Stimulated activated CD4-positive, alpha-beta T cell treated with anti-CD3 and anti-CD28 coated beads, Interleukin-15, amount 100 ng/mL, for 1 hour (primary cell): ENCODE measurements around the gene CDK15.

ENCODE experiments used
- DNase-seq, 2 donors: peaks; one replicate each; pipeline ENCODE4 v3.0.0-alpha.2; 2020; ENCODE audit warnings: low read depth in 1 of 2, low spot score in 1 of 2

The CDK15 gene

DNA sequence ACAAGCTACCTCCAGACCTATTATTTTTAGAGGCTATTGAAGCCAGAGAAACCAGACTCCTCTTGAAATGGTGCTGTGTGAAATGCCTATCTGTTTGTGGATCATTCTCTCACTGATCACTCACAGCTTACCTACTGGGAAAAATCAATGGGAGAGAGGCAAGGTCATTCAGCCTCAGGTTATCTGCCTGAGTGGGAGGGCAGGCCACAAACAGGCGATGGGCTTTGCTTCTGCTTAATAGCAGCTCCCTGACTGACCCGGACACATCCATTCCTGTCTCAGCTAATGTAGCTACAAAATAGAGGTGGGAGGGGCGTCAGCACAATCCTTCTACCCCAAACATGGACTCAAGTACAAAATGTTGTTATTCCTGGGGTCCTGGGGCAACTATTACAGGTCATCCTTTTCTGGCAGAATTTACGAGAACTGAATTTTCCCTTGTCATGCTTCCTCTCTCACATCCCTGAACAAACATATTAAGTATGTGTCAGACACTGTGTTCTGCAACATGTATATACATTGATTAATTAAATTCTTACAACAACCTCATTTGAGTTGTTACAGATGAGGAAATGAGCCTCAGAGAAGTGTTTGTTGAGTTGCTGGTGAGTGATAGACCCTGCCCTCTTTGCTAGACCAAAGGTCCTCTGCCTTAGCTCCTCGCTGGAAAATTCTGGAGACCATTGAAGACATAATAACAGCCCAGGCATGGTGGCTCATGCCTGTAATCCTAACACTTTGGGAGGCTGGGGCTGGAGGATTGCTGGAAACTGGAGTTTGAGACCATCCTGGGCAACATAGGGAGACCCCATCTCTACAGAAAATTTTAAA, 60.5 kb downstream of the CDK15 start:
- no peak for DNase-seq

DNA sequence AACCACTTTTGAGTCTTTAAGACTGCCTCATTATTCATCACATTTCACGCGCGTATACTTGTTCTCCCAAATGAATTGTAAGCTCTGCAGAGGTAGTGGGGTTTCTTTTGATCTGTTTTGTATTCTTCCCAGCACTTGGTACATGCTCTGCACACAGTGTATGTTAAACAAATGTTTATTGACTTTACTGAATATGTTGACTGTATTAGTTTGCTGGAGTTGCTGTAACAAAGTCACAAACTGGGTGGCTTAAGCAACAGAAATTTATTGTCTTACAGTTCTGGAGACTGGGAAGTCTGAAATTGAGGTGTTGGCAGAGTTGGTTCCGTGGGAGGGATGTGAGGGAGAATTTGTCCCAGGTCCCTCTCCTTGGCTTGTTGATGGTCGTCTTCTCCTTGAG, 65.1 kb downstream of the CDK15 start:
- no peak for DNase-seq

DNA sequence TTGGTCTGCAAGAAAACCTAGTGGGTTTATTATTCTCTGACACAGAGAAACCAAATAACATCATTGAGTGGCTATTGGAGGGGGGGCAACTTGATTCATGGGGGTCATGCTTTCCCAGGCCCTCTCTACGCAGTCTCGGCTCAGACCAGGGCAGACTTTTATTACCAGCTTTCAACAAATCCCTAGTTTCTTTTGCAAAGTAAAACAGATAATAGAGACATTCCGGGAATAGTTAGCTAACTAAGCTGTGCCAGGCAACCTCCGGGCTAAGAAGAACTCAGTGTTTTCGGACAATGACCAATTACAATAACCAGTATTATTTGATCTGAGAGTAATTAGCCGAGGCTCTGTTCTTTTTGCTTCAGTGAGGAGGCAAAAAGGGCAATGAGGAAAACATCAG, 66.3 kb downstream of the CDK15 start:
- no peak for DNase-seq

DNA sequence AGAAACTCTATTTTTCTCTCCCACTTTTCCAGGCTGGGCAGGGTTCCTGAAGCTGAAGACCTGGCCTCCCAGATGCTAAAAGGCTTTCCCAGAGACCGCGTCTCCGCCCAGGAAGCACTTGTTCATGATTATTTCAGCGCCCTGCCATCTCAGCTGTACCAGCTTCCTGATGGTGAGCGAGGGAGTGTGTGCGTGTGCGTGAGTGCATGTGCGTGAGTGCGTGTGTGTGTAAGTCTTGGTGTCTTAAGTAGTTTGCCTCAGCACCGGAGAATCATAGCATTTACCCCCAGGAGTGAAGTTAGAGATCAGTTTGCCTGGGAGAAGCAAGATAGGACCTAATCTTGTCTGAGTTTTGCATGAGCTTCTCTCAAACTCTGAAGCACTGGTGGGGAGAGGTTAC, 73.7 kb downstream of the CDK15 start:
- DNase-seq: no peak

DNA sequence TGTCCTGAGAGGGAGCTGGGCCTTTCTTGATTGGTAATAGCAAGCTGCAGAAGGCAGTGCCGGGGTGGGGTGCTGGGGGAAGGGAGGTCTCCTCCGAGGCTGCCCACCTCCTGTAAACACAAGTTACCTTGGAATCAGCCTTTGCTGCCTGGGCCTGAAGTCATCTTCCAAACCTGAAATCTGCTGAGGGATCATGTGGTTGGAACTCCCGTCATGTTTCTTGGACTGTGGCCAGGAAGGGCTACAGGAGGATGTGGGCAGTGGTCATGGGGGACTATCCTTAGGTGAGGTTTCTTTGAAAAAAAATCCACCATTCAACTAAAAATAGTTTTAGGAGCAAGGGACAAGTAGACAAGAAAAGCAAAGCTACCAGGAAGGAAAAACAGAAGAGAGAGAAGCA, 74.2 kb downstream of the CDK15 start:
- DNase-seq: no peak

DNA sequence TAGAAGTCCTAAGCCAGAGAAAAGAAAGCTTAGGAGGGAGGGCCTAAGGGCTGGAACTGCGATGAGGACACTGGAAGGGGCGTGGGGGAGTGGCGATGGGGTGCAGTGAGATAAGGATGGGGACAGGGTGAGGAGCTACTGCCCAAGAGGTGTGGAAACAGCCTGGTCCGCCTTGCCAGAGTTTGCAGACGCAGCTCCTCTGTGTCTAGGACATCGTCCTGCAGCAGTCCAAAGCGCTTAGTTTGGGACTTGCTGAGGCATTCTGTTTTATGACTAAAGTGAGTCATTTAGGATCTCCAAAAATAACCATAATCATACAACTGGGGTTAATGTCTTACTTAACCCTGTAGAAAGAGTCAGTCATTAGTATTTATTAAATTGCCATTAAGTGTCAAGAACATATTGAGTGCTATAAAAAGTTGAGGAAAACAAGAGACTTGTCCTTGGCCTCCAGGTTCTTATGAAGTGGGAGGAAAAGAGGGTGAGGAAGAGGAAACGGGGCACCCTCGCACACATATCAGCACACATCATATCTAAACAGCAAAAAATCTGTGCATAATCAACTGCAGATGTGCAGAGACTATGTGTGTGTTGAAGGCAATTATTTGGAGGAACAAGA, 74.8 kb downstream of the CDK15 start:
- no peak for DNase-seq

DNA sequence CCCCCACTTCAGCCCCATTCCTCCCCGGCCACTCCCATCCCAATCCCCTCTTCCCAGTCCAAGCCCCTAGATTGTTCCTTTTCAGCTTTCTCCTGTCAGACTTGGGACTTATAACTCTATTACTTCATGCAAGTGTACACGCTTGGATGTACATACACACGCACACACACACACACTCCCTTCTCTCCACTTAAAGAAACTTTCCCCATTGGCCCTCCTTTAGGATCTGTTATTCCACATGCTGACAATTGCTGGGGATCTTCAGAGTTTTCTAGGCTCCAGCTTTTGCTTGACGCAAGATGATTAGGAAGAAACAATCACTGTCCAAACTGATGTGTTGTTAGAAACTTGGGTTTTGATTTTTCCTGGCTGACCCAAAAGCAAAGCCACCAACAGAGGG, 75.4 kb downstream of the CDK15 start:
- DNase-seq: no peak

DNA sequence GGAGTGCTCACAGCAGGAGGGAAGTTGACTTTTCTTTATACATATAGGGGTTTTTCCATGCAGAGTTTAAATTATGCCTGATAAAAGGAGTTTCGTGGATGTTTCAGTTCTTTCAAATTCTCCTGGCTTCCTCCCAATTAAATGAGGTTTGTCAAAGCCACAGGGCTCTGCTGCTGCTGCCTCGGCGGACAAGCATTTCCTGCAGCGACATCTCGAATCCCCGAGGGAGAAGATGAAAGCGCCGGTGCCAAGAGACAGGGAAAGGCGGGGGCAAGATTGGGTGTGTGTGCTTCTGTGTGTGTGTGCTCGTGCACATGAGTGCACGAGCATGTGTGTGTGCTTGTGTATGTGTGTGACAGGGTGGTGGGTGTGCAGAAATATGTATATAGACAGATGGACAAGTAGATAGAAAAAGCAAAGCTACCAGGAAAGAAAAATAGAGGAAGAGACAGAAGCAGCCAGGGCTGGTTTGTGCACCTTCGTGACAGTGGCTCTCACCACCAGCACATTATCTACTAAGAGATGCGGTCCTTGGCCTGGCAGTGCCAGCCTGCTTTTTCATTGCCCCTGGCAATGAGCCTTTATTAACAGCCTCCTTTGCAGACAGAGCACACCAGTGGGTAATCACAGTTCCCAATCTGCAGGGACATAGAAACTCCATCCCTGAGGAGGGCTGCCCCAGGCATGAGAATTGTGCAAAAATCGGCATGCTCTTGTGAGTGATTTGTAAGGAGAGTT, 76.2 kb downstream of the CDK15 start:
- no peak for DNase-seq

DNA sequence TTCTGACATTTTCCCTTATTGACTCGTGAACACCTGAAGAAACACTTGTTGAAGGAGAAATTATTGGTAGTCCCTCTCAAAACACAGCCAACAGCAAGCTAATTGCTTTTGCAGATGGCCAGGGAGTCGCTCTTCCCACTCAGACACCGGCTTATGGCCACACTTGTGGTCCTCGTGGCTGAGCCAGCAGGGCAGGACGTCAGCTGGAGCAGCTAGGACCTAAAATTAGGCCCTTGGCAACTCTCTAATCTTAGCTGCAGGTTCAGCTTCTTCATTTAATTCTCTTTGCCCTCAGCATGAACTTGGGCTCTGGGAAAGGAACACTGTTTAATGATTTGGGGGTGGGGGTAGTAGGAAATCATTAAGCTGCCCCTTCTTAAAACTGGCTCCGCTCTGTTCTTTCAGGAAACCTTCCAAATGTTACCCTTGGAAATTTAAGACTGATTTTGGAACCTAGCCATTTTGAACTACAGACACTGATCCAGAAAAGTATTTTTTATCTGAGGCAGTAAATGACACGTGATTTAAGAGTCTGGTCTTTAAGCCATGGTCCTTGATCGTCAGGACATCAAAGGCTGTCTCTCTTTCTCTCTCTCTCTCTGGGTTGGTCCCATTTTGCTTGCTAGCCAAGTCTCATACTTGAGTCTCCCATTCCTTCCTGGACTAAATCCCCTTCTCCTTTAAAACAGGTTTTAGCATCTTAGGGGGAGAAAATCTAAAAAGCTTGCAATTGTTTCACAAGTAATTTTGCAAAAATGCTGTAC, 77.5 kb downstream of the CDK15 start:
- no peak for DNase-seq

DNA sequence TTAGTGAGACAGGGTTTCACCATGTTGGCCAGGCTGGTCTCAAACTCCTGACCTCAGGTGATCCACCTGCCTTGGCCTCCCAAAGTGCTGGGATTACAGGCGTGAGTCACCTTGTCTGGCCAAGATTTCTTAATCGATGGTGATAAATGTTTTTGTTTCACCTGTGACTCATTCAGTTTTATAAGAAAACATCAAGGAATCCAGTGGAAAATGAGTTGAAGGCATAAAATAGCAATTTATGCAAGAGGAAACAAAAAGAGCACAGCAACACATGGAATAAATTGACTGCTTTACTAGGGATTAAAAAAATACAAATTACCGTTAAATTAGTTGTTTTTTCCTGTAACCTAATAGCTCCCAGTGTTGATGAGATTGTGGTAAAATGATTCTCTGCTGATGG, 80.2 kb downstream of the CDK15 start:
- no peak for DNase-seq

DNA sequence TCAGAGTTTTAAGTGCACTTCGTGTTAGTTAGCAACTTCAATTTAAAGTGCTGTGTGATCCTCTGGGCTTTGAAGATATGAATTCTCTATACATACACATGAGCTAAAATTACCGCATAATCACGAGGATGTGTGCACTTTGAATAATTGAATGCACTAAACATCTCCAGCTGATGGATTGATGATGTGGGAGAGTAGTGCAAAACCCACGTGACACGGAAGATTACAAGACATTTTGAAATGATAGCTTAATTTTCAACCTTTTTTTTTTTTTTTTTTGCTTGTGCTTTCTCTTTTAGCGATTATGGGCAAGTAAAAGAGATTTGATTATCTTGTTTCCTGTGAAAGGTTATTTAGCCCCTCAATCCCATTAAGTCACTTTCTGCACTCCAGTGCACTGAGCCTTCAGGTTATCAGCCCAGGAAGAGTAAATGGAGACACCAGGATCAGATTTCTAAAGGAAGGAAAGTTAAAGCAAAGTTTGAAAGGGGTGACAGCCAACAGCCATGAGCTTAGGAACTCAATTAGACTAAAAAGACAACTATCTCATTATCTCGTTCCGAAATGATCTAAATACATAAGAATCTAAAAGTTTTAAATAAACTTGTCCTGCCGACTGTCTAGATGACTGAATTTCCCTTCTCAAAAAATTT, 81.6 kb downstream of the CDK15 start:
- no peak for DNase-seq

DNA sequence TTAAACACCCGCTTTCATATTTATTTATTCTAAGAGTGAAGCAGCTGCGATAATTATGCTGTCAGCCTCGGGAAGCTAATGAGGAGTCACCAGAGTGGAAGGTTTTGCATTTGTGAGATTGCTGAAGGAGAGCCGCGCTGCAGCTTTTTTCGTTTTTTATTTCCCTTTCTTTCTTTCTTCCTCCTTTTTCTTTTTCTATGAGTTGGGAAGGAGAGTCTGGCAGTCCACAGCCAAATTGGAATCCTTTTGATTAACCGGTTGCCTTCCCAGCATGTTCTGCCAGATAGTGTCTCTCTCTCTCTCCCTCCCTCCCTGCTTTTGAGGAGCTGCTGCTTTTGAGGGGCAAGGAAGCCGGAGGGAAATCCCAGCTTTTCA, 82.1 kb downstream of the CDK15 start:
- no peak for DNase-seq

DNA sequence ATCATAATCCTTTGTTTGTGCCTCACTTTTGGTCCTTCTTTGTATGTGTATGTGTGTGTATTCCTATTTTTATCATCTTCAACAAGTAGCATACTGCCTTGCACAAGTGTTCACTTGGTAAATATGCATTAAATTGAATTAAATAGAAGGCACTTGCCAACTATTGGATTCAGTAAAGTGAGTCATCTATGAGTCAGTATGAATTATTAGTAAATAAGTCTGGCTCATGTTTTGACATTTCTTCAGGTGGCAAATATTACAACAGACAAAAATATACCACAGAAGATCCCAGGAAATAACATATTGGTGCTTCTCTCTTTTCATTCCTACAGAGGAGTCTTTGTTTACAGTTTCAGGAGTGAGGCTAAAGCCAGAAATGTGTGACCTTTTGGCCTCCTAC, 84.1 kb downstream of the CDK15 start:
- no peak for DNase-seq

DNA sequence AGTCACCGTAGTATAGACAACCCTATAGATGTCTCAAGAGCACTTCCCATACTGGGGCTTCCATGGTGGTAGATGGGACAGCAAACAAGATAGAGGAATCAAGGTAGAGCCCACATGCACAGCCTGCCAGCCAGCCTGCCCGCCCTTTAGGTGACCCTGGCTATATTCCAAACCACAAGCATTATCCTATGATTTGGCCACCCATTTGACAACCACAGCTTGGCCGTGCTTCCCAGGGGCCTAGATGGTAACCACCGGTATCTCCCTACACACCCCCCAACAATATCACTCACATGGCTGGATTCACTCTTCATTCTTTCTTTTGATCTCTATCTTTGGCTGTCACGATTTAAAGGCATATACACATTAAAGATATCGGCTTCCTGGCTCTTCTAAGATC, 85.3 kb downstream of the CDK15 start:
- DNase-seq: no peak

DNA sequence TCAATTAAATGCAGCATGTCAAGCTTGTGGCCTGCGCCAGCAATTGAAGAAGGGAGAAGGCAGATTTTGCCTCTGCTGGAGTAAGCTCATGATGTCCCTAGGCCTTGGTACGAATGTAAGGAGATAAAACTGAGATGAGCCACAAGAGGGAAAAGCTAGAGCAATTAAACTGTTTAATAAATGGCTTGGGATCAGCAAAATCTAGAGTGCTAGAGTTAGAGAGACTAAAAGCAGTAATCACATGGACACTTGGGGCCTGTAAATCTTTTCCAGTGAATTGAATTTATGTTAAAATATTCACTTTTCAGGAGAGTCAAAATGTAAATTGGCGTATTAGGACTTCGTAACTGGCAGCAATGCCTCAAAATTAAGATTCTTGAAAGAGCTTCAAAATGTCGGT, 86.2 kb downstream of the CDK15 start:
- no peak for DNase-seq

DNA sequence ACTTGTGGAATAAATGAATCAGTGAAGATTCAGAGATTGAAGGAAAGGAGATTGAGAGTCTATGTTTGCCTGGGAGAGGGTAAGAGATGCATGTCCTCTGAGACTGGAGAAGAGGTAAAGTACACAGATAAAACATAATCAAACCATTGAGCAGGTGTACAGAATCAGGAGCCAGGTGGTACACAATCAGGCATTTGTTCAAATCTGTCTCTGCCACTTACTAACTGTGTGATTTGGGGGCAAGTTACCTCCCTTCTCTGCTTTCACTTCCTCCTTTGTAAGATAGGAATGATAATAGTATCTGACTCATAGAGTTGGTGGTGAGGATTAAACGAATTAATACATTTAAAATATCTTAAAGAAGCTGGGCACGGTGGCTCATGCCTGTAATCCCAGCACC, 94.0 kb downstream of the CDK15 start:
- no peak for DNase-seq

DNA sequence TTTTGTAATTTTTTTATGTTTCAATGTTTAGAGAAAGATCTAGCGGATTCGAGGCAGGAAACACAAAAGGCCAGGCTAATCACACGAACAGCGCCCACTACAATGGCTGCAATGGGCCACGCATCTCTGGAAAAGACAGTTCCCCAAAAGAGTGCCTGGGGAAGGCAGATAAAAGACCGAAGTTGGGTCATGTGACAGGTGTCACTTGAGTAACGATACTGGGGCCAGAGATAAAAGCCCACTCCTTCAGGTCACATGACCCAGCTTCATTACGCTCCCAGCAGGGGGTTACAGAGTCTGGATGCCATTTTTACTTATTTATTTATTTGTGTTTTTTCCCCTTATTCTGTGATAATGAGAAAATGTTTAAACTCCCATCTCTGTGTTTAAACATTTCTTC, 95.4 kb downstream of the CDK15 start:
- no peak for DNase-seq

DNA sequence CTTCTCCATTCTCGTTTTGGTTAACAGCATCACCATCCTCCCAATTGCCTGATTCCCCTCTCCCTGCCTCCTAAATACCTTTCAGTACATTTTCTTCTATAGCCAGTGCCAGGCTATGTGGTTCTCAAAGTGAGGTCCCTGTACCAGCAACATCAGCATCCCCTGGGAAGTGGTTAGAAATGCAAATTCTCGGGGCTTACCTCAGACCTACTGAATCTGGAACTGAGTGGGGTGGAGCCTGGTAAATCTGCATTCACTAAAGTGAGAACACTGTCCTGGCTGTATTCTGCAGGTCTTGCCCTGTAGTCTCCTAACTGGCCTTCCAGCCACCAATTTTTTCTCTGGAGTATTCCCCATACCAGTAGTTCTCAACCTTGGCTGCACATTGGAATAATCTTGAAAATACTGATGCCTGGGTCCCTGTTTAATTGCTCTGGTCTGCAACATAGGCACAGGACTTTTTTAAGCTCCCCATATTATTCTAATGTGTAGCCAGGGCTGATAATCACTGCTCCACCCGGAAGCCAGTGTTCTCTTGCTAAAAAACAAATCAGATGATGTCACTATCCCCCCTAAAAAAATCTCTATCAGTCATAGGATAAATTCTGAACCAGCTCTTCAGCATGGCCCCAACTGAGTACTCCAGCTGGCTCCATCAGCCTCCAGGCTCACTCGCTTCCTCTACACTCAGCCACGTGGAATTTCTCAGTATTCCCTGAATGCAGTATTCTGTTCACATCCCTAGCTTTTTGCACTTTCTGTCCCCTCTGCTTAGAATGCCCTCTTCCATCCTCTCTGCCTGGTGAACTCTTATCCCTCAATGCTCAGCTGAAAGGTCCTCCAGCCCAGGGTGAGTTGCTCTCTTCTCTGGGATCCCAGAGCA, 98.4 kb downstream of the CDK15 start:
- DNase-seq: no peak

DNA sequence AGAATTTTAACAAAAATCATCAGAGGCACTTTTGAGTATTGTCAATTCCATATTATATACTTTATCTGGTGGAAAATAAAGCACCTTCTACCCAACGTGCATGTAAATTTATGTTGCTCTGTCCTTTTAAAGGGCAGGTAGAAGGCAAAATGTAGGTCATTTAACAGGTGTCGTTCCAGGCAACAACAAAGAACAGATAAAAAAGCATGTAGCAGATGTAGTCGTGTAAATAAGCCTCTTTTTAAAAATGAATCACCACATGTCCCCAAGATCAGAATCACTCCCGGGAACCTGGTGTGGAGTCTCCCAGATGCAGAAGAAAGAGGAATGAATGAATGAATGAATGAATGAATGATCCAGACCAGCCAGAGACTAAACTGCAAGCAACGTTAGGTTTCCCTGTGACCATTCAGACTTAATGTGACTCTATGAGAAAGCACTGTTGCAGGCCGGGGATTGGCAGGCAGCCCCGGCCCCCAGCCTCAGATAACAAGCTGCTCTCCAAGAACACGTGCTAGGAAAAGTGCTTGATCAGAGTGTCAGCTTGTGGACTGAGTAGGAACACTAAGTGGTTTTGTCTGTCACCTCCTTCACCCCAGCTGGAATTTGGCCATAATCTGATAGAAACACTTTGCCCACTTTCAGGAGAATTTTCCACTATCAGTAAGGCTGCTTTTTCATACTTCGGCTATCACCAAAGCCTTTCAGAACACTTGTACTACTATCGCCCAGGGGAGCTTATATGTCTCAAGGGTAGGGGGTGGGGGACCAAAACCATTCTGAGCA, 100.6 kb downstream of the CDK15 start:
- DNase-seq: no peak

DNA sequence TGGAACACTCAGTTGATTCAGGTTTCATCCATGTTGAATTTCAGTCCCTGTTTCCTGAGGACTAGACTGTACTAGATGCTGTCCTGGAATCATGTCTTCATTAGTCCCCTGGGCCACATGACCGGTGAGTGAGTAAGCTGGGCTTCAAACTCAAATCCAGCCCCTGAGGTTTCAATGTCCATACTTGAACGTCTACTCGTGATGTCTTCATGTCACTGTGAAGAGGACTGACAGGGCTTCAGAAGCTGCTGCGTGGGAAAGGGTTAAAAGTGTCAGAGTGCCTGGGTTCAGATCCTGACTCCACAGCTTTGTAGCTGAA, 101.2 kb downstream of the CDK15 start:
- no peak for DNase-seq
